AG09309 (cell line): Measurements from ENCODE around the gene CCDC39.
A peak's percentile ranks its signal among the peaks of the same experiment; 100 is the strongest.

Experiments
- DNase-seq: peaks from one replicate; pipeline ENCODE4 v3.0.0-alpha.2; 2010; ENCODE audit warnings: low read depth
- H3K4me3 ChIP-seq: 2 replicates; pipeline ENCODE4 v1.5.1; 2011; ENCODE audit warnings: mild to moderate bottlenecking, low read depth, low read length, moderate library complexity; ENCODE audit not compliant: control insufficient read depth
- CTCF ChIP-seq: IDR thresholded peaks from 2 replicates; pipeline ENCODE4 v1.5.1; 2011; ENCODE audit warnings: mild to moderate bottlenecking, low read depth, low read length, inconsistent platforms; ENCODE audit not compliant: insufficient read depth, control insufficient read depth; ENCODE audit errors: missing control alignments

Gene CCDC39

GRCh38 chr3:180615954-180616353 is 63.3 kb downstream of the CCDC39 start:
- DNase-seq: no peak
- no peak overlapping the region for H3K4me3 ChIP-seq
- TF ChIP-seq CTCF: no peak

GRCh38 chr3:180612364-180612763 is 66.9 kb downstream of the CCDC39 start:
- TF ChIP-seq CTCF: no peak
- no peak for DNase-seq
- no peak overlapping the region for H3K4me3 ChIP-seq

GRCh38 chr3:180611006-180611405 is 68.3 kb downstream of the CCDC39 start:
- no peak for DNase-seq
- H3K4me3 ChIP-seq: no peak overlapping the region
- no peak for TF ChIP-seq CTCF

- peak; percentile 80 for DNase-seq
- TF ChIP-seq CTCF: peak; percentile 2
- peak within 1 kb of the TSS; percentile 72 for H3K4me3 ChIP-seq
Observed at GRCh38 chr3:180601688-180602666, 77.3 kb downstream of the CCDC39 start, which contains the start of gene TTC14. TTC14 (plus strand) TSS chr3:180602163; CDS start chr3:180602262, 99 bp downstream.

GRCh38 chr3:180600473-180600872 is 78.8 kb downstream of the CCDC39 start:
- no peak for DNase-seq
- no peak for TF ChIP-seq CTCF
- H3K4me3 ChIP-seq: no peak overlapping the region

- H3K4me3 ChIP-seq: no peak overlapping the region
- no peak for DNase-seq
- TF ChIP-seq CTCF: no peak
Observed at GRCh38 chr3:180595559-180595935, 83.7 kb downstream of the CCDC39 start.
